Body of pancreas (tissue), 4 donors: ENCODE results near the gene ANO2. TPM values are rescaled to one million over a fixed set of nuclear protein-coding genes. Genes with fewer than 3 reads are reported as not detected.

Experiments used
- ATAC-seq: fragments of 150-250 bp; one replicate; pipeline ENCODE4 v1.9.1; 2016
- DNase-seq, 4 donors: peaks; one replicate each; pipeline ENCODE4 v3.0.0-alpha.2; 2019
- H3K27ac ChIP-seq, 4 donors: fragments of 200-600 bp; sonication (generic); 1 replicate in 3 of 4; 2 replicates in 1 of 4; pipeline versions ENCODE4 v1.5.1 to v1.6.1; 2016 to 2019; ENCODE audit warnings: mild to moderate bottlenecking in 1 of 4, mixed read lengths in 1 of 4, moderate library complexity in 1 of 4
- H3K27me3 ChIP-seq, 2 donors: fragments of 200-600 bp; sonication (generic); one replicate each; pipeline ENCODE4 v1.6.0; 2016; ENCODE audit warnings: mild to moderate bottlenecking in 1 of 2
- H3K36me3 ChIP-seq, 2 donors: fragments of 200-600 bp; sonication (generic); replicated peaks in 1 of 2; 2 replicates each; pipeline ENCODE4 v1.5.1; 2016; ENCODE audit warnings: low read depth in 2 of 2; ENCODE audit not compliant: insufficient read depth in 1 of 2
- H3K4me1 ChIP-seq: fragments of 200-600 bp; sonication (generic); one replicate; pipeline ENCODE4 v1.6.0; 2016
- H3K4me3 ChIP-seq, 2 donors: fragments of 200-600 bp; sonication (generic); 1 replicate in 1 of 2; 2 replicates in 1 of 2; pipeline ENCODE4 v1.5.1; 2016 to 2019
- H3K9me3 ChIP-seq, 3 donors: fragments of 200-600 bp; sonication (generic); 1 replicate in 2 of 3; 2 replicates in 1 of 3; pipeline ENCODE4 v1.5.1; 2016
- CTCF ChIP-seq, 7 experiments: fragments of 450-650 bp in 4 of 7; fragments of 200-600 bp in 3 of 7; sonication (generic) in 3 of 7; IDR thresholded peaks; one replicate each; pipeline ENCODE4 v1.5.1; 2016 to 2019; ENCODE audit warnings: antibody characterized with exemption in 7 of 7
- POLR2A ChIP-seq, 3 donors: fragments of 450-650 bp; IDR thresholded peaks; one replicate each; pipeline ENCODE4 v1.6.1; 2016; ENCODE audit warnings: antibody characterized with exemption in 3 of 3, mild to moderate bottlenecking in 2 of 3
- WGBS, 2 donors: methylation state at CpG; one replicate each; pipeline ENCODE4 v1.1.5; 2017; 5-methylcytosine and 5-hydroxymethylcytosine counted together
- intact Hi-C: fragments of 100-400 bp; cut with DNase I; formaldehyde crosslinking; loops from one replicate; pipeline ENCODE4 v1.15.1; 2023
- total RNA-seq, 2 donors: library from RNA; depleted of rRNA; stranded (reverse); fragments of >200 nt; gene quantifications; one replicate each; pipeline ENCODE4 v1.1.0, GENCODE V29; 2016

The ANO2 gene
- total RNA-seq, 2 donors from 2014 or later: 2.1 to 4.3 TPM

DNA sequence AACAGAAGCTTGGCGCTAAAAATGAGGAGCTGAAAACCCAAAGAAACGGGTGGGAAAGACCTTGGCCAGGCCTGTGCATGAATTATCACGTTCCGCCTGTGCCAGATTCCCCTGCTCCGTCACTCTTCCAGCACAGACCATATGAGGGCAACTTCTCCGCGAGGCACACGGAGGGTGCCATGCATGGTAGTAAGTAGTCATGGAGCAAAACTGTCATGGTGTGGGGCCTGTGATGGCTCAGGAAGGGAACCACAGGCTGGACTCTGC is 148.2 kb downstream of the ANO2 start:
- Histone ChIP-seq H3K4me3 (no peak overlapping the region), H3K9me3 (no peaks in the 10 kb centered on the region), H3K27me3 (no peaks in the 10 kb centered on the region), H3K36me3 (no peaks in the 10 kb centered on the region), H3K27ac (no peak overlapping the region), H3K4me1 (peaks cover 7% of the 10 kb centered on the region)
- ATAC-seq (no peak), DNase-seq (no peak)
- WGBS, 2 donors: 65 to 72% methylated on average over 8 of the region's 8 CpGs
- no peak for TF ChIP-seq POLR2A (IDR thresholded peaks at IDR 0.05)
- intact Hi-C loops: loop anchor here (5.0 kb wide), 1 partner anchor 55 kb away; no protein-coding TSS in a partner anchor

DNA sequence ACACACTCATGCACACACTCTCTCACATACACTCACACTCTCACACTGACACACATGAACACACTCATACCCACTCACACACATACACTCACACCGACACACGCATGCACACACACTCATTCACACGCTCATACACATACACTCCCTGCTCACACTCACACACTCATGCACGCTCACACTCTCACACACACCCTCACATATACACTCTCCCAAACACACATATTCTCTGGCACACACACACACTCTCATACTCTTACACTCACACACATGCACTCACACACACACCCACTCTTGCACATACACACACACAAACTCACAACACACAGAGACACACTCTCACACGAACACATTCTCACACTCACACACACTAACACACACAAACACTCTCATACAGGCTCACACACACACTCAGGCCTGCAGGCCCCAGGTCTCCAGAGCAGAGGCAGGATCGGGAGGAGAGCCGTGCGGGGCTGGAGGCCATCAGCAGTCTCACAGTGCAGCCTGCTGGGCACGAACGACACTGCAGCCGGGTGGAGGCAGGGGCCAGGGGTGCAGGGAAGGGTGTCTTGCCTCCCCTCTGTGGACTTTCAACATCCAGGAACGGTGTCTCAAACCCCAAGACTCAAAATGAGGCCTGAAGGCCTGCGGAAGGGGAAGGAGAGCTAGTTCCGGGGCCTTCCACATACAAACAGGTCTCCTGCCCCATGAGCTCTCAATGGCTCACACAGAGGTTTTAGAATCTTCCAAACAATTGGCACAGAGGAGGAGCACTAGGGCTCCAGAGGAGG is 148.7 kb downstream of the ANO2 start:
- ATAC-seq (peak; percentile 72), DNase-seq (peak; percentile 51 to 73 (median 62))
- Histone ChIP-seq H3K9me3 (no peaks in the 10 kb centered on the region), H3K4me1 (peaks cover 7% of the 10 kb centered on the region), H3K27ac (no peak overlapping the region), H3K4me3 (no peak overlapping the region), H3K36me3 (no peaks in the 10 kb centered on the region), H3K27me3 (no peaks in the 10 kb centered on the region)
- intact Hi-C loops: loop anchor here (5.0 kb wide), 1 partner anchor 54 kb away; no protein-coding TSS in a partner anchor
- TF ChIP-seq POLR2A (IDR thresholded peaks at IDR 0.05) (no peak), CTCF (IDR thresholded peaks at IDR 0.05) (peak; percentile 42 to 91 (median 68))
- 38 to 69% methylated on average over 8 to 14 of the region's 14 CpGs for WGBS, 2 donors

- H3K4me3 ChIP-seq: no peak overlapping the region
- peaks cover 7% of the 10 kb centered on the region for H3K4me1 ChIP-seq
- ATAC-seq (peak; percentile 54), DNase-seq (peak; percentile 33 to 82 (median 66))
- H3K36me3 ChIP-seq: no peaks in the 10 kb centered on the region
- intact Hi-C loops: no loop called here
- TF ChIP-seq POLR2A (IDR thresholded peaks at IDR 0.05): no peak
- TF ChIP-seq CTCF (IDR thresholded peaks at IDR 0.05): no peak
- no peaks in the 10 kb centered on the region for H3K27me3 ChIP-seq
- WGBS, 2 donors: 21 to 39% methylated on average over 4 of the region's 4 CpGs
- H3K27ac ChIP-seq: no peak overlapping the region
- no peaks in the 10 kb centered on the region for H3K9me3 ChIP-seq
Observed at GRCh38 chr12:5794156-5794555, 150.9 kb downstream of the ANO2 start.

DNA sequence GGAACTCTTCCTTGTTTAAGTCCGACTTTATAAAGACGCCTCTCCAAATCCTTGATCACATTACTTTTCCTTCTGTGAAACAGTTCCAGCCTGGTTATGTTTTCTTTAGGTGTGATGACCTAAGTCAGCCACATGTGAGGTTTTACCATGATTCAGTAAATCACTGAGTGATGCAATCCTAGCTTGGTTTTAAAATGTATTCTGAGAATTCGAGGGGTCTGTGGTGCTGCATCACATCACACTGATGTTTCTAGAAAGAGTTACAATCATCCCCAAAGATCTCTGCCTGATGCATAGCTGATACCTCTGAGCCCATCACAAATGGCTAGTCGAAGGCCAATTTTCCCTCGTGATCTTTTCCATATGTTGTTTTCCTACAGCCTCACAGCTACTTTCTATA is 152.7 kb downstream of the ANO2 start:
- Histone ChIP-seq H3K9me3 (no peaks in the 10 kb centered on the region), H3K27ac (no peak overlapping the region), H3K27me3 (no peaks in the 10 kb centered on the region), H3K4me1 (peaks cover 7% of the 10 kb centered on the region), H3K36me3 (no peaks in the 10 kb centered on the region), H3K4me3 (no peak overlapping the region)
- 69 to 72% methylated on average over 5 of the region's 5 CpGs for WGBS, 2 donors
- intact Hi-C loops: no loop called here
- TF ChIP-seq CTCF (IDR thresholded peaks at IDR 0.05) (no peak), POLR2A (IDR thresholded peaks at IDR 0.05) (no peak)
- DNase-seq (no peak), ATAC-seq (no peak)

GRCh38 chr12:5789469-5789968 is 155.5 kb downstream of the ANO2 start:
- 62 to 67% methylated on average over 7 of the region's 7 CpGs for WGBS, 2 donors
- H3K9me3 ChIP-seq: no peaks in the 10 kb centered on the region
- TF ChIP-seq CTCF (IDR thresholded peaks at IDR 0.05) (no peak), POLR2A (IDR thresholded peaks at IDR 0.05) (no peak)
- no peaks in the 10 kb centered on the region for H3K36me3 ChIP-seq
- DNase-seq (peak in 2 of 4 donors; percentile 20), ATAC-seq (no peak)
- intact Hi-C loops: no loop called here
- no peaks in the 10 kb centered on the region for H3K27me3 ChIP-seq
- no peak overlapping the region for H3K4me3 ChIP-seq
- peaks cover 5% of the 10 kb centered on the region for H3K4me1 ChIP-seq
- no peak overlapping the region for H3K27ac ChIP-seq
